SK-N-SH (cell line): ENCODE measurements around the gene FYN. TPM values are rescaled to one million over a fixed set of nuclear protein-coding genes. Genes with fewer than 3 reads are reported as not detected.

Experiments
- CTCF ChIA-PET: fragments of 300-600, 350-600 bp; formaldehyde crosslinking; extraction: SDS; loops from one replicate; lab custom pipeline; 2021; lab: Yijun Ruan, JAX
- POLR2A ChIA-PET: fragments of 350-600 bp; sonication (Branson Sonifier 250); formaldehyde crosslinking; extraction: SDS; loops from one replicate; lab custom pipeline; 2020; ENCODE audit warnings: antibody characterized with exemption, inconsistent platforms; lab: Yijun Ruan, JAX
- DNase-seq: peaks from one replicate; pipeline ENCODE4 v3.0.0; 2012
- H2AFZ ChIP-seq: fragments of 200-600 bp; sonication (generic); 2 replicates; pipeline ENCODE4 v1.8.1; 2016; ENCODE audit warnings: antibody characterized with exemption, mild to moderate bottlenecking, low read depth
- H3F3A ChIP-seq: fragments of 200-600 bp; sonication (generic); replicated peaks from 2 replicates; pipeline ENCODE3; 2016; ENCODE audit warnings: antibody characterized with exemption, mild to moderate bottlenecking; ENCODE audit not compliant: insufficient read depth
- H3K27ac ChIP-seq, 2 experiments: fragments of 200-500 bp in 1 of 2; fragments of 200-600 bp in 1 of 2; sonication (Bioruptor generic) in 1 of 2; sonication (generic), shearing (Covaris generic) in 1 of 2; 2 replicates each; pipeline versions ENCODE4 v1.5.1 to v1.6.1; 2014 to 2016; ENCODE audit warnings: low read depth in 2 of 2, inconsistent platforms in 1 of 2, low read length in 1 of 2, mild to moderate bottlenecking in 1 of 2, mixed read lengths in 1 of 2
- H3K27me3 ChIP-seq: fragments of 200-600 bp; sonication (generic), shearing (Covaris generic); 2 replicates; pipeline ENCODE4 v1.6.1; 2016; ENCODE audit warnings: mixed run types; ENCODE audit not compliant: insufficient read depth
- H3K36me3 ChIP-seq, 2 experiments: fragments of 200-500 bp in 1 of 2; fragments of 200-600 bp in 1 of 2; sonication (Bioruptor generic) in 1 of 2; sonication (generic) in 1 of 2; replicated peaks in 1 of 2; 2 replicates each; pipeline versions ENCODE3 to v1.5.1; 2014 to 2016; ENCODE audit warnings: low read length in 1 of 2, mild to moderate bottlenecking in 1 of 2; ENCODE audit not compliant: insufficient read depth in 2 of 2, control insufficient read depth in 1 of 2
- H3K4me1 ChIP-seq, 2 experiments: fragments of 200-500 bp in 1 of 2; fragments of 200-600 bp in 1 of 2; sonication (Bioruptor generic) in 1 of 2; sonication (generic), shearing (Covaris generic) in 1 of 2; 2 replicates each; pipeline versions ENCODE4 v1.5.1 to v1.6.1; 2014 to 2016; ENCODE audit warnings: low read depth in 1 of 2, low read length in 1 of 2, mixed run types in 1 of 2; ENCODE audit not compliant: insufficient read depth in 2 of 2, control insufficient read depth in 1 of 2
- H3K4me2 ChIP-seq: fragments of 200-600 bp; sonication (generic), shearing (Covaris generic); 2 replicates; pipeline ENCODE4 v1.6.1; 2017; ENCODE audit warnings: mixed run types
- H3K4me3 ChIP-seq, 2 experiments: fragments of 200-500 bp in 1 of 2; fragments of 200-600 bp in 1 of 2; sonication (Bioruptor generic) in 1 of 2; sonication (generic), shearing (Covaris generic) in 1 of 2; 2 replicates each; pipeline versions ENCODE4 v1.5.1 to v1.8.1; 2014 to 2016; ENCODE audit warnings: low read depth in 2 of 2, inconsistent platforms in 1 of 2, low read length in 1 of 2, mild to moderate bottlenecking in 1 of 2, mixed read lengths in 1 of 2, moderate library complexity in 1 of 2
- H3K79me2 ChIP-seq: fragments of 200-600 bp; sonication (generic); 2 replicates; pipeline ENCODE4 v1.8.1; 2017; ENCODE audit warnings: mild to moderate bottlenecking; ENCODE audit not compliant: insufficient read depth
- H3K9ac ChIP-seq: fragments of 200-600 bp; sonication (generic); 2 replicates; pipeline ENCODE4 v1.6.1; 2017; ENCODE audit warnings: mixed run types
- H3K9me2 ChIP-seq: fragments of 200-600 bp; sonication (generic); 2 replicates; pipeline ENCODE4 v1.6.1; 2017; ENCODE audit warnings: mixed run types
- H3K9me3 ChIP-seq: fragments of 200-600 bp; sonication (generic); 2 replicates; pipeline ENCODE4 v1.6.1; 2017; ENCODE audit warnings: mixed run types, mild to moderate bottlenecking, moderate library complexity
- H4K20me1 ChIP-seq: fragments of 200-600 bp; sonication (generic); 2 replicates; pipeline ENCODE4 v1.6.1; 2017; ENCODE audit warnings: mild to moderate bottlenecking, mixed run types; ENCODE audit not compliant: insufficient read depth
- CTCF ChIP-seq: fragments of 200-600 bp; sonication (generic); IDR thresholded peaks from 2 replicates; pipeline ENCODE4 v1.6.1; 2017; ENCODE audit warnings: antibody characterized with exemption, mild to moderate bottlenecking, moderate library complexity
- FOXM1 ChIP-seq: IDR thresholded peaks from 2 replicates; pipeline ENCODE4 v1.4.0; 2012; ENCODE audit warnings: low read depth, mild to moderate bottlenecking
- GABPA ChIP-seq: IDR thresholded peaks from 2 replicates; pipeline ENCODE4 v1.4.0; 2012; ENCODE audit warnings: low read depth, mild to moderate bottlenecking
- MEF2A ChIP-seq: IDR thresholded peaks from 2 replicates; pipeline ENCODE4 v1.4.0; 2012; ENCODE audit warnings: low read depth, borderline replicate concordance
- NFIC ChIP-seq: IDR thresholded peaks from 2 replicates; pipeline ENCODE4 v1.4.0; 2012; ENCODE audit warnings: borderline replicate concordance
- POLR2AphosphoS5 ChIP-seq: IDR thresholded peaks from 2 replicates; pipeline ENCODE4 v1.6.1; 2012; ENCODE audit warnings: low read depth, low read length
- RAD21 ChIP-seq: IDR thresholded peaks from 2 replicates; pipeline ENCODE4 v1.6.1; 2012; ENCODE audit warnings: mild to moderate bottlenecking, low read length
- RCOR1 ChIP-seq: fragments of 150-350 bp; IDR thresholded peaks from 2 replicates; pipeline ENCODE4 v1.6.1; 2017; ENCODE audit warnings: antibody characterized with exemption, low read length
- REST ChIP-seq: IDR thresholded peaks from 2 replicates; pipeline ENCODE4 v1.6.1; 2012; ENCODE audit warnings: mild to moderate bottlenecking, low read depth, low read length, moderate library complexity
- SIN3A ChIP-seq: IDR thresholded peaks from 2 replicates; pipeline ENCODE4 v1.6.1; 2012; ENCODE audit warnings: low read depth, mild to moderate bottlenecking, low read length, moderate library complexity, borderline replicate concordance
- TCF12 ChIP-seq: IDR thresholded peaks from 2 replicates; pipeline ENCODE4 v1.4.0; 2012
- TEAD4 ChIP-seq: IDR thresholded peaks from 2 replicates; pipeline ENCODE4 v1.4.0; 2012; ENCODE audit warnings: mild to moderate bottlenecking, borderline replicate concordance; ENCODE audit not compliant: insufficient read depth
- USF2 ChIP-seq: fragments of 150-350 bp; IDR thresholded peaks from 2 replicates; pipeline ENCODE4 v1.6.1; 2017; ENCODE audit warnings: antibody characterized with exemption, low read length, low read depth, borderline replicate concordance
- ZBTB33 ChIP-seq: IDR thresholded peaks from 2 replicates; pipeline ENCODE4 v1.4.0; 2012; ENCODE audit warnings: low read depth, borderline replicate concordance
- WGBS: methylation state at CpG from one replicate; pipeline ENCODE4 v1.1.6; 2017; ENCODE audit warnings: low lambda C conversion rate; 5-methylcytosine and 5-hydroxymethylcytosine counted together
- polyA plus RNA-seq, 3 experiments: library from polyadenylated mRNA; depleted of rRNA; stranded (reverse); fragments of >200 nt; gene quantifications; 2 replicates each; pipeline ENCODE4 v1.2.3, GENCODE V29; 2012

Gene FYN
- polyA plus RNA-seq, 1 of the 3 experiments (the other 2 are of a cell fraction): 31.0 TPM

- TF ChIP-seq REST (peak; percentile 87), NFIC (no peak; the same call in 1 of the 2 replicates), RCOR1 (peak; percentile 97), SIN3A (peak; percentile 42; the same call in 1 of the 2 replicates), MEF2A (no peak), TEAD4 (no peak), ZBTB33 (no peak), POLR2AphosphoS5 (no peak), FOXM1 (no peak)
Measured at GRCh38 chr6:111692327-111693164, 180.7 kb downstream of the FYN start (continued).

GRCh38 chr6:111691345-111692225 is 181.7 kb downstream of the FYN start:
- no peak overlapping the region for H3K4me2 ChIP-seq
- peak; percentile 76 for DNase-seq
- TF ChIP-seq GABPA (no peak), RAD21 (peak; percentile 38), TCF12 (peak; percentile 36; the same call in 1 of the 2 replicates), CTCF (no peak), REST (no peak), USF2 (no peak)

More at GRCh38 chr6:111691345-111692225, 181.7 kb downstream of the FYN start:
- Histone ChIP-seq H3K9me3 (no peaks in the 10 kb centered on the region), H3K4me3 (no peak overlapping the region), H3K9me2 (no peaks in the 10 kb centered on the region), H3K27me3 (no peaks in the 10 kb centered on the region), H3K79me2 (no peaks in the 10 kb centered on the region), H2AFZ (no peak overlapping the region), H4K20me1 (no peaks in the 10 kb centered on the region), H3K9ac (no peak overlapping the region), H3F3A (no peaks in the 10 kb centered on the region), H3K4me1 (peaks cover 0 to 42% of the 10 kb centered on the region in 2 experiments; a peak in 2 of 4 replicates), H3K27ac (peak overlapping the region in 1 of 2 experiments; percentile 90; a peak in 2 of 4 replicates), H3K36me3 (peaks cover 28 to 33% of the 10 kb centered on the region in 2 experiments)
- CTCF ChIA-PET: interaction anchor here (1.0 to 3.5 kb wide), 8 partner anchors 11 to 472 kb away, joined by 3 to 14 read pairs (median 5); a partner anchor contains a TSS
- POLR2A ChIA-PET: interaction anchor here (1.0 to 1.3 kb wide), 2 partner anchors 14 to 17 kb away, joined by 3 to 4 read pairs; no protein-coding TSS in a partner anchor
- 54% methylated on average over 6 of the region's 7 CpGs for WGBS
